DMS79 treated with DMSO at 0.1 percent for 48 hours (cell line): ENCODE data around the gene OR8J3.
"Not testable (repeated sequence)": the region's sequence is repeated elsewhere in the genome, so short reads cannot be mapped to it uniquely, and the experiment has no call there.

Experiments used
- DNase-seq: peaks from one replicate; lab custom pipeline; 2025; lab: John Stamatoyannopoulos, UW

The OR8J3 gene, protein sequence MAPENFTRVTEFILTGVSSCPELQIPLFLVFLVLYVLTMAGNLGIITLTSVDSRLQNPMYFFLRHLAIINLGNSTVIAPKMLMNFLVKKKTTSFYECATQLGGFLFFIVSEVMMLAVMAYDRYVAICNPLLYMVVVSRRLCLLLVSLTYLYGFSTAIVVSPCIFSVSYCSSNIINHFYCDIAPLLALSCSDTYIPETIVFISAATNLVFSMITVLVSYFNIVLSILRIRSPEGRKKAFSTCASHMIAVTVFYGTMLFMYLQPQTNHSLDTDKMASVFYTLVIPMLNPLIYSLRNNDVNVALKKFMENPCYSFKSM

DNA sequence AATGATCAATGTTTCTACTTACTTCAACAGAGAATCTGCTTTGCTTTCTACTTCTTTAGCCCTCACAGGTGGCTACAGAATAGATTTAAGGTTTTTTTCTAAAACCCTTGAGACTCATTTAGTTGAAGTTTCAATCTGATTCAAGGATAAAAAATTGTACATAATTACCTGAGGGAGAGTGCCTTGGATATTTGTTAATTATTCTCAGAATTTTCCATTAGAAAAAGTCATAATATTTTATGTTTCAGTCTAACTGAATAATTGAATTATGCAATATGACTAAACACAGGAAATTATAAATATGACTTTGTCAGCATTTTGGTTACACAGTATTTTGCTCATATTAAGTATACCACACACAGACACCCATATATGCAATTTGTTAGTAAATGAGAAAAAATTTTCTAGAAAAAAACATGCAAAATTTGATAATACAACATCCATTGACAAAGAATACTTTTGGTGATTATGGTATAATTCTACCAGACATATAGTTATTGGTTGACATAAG lies at the start of gene OR8J3:
TSS of gene OR8J3 (minus strand) at position 51 of the 511 bp plus-strand sequence. CDS start 2,483 bp downstream, outside the sequence.
- DNase-seq = no peak

DNA sequence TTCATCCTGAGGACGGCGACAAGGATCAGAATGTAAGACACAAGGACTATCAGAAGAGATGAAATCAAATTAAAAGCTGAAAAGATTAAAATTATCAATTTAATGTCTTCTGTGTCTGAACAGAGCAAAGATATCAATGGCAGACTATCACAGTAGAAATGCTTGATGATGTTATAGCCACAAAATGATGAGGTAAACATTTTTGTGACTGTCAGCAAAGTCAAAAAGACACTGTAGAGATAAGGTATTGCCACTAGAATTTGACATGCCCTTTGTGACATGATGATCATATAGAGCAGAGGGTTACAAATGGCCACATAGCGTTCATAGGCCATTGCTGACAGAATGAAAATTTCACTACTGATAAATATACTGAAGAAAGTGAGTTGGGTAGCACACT lies 48.6 kb upstream of the OR8J3 start:
- DNase-seq = no peak

DNA sequence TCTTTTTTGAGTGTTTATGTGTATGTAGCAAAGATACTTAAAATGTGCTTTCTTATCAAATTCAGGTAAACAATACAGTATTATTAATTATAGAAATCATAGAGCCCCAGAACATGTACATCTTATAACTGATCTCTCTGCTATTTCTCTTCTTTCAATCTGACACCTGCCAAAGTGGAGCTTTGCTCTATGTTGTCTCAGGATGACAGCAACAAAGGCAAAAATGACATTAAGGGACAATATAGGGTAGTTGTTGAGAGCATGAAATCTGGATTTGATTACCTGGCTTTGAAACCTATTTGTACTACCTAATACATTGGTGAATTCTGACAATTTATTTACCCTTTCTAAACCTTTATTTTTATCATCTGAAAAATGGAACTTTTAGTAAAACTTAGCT lies 43.5 kb upstream of the OR8J3 start:
- no peak for DNase-seq

DNA sequence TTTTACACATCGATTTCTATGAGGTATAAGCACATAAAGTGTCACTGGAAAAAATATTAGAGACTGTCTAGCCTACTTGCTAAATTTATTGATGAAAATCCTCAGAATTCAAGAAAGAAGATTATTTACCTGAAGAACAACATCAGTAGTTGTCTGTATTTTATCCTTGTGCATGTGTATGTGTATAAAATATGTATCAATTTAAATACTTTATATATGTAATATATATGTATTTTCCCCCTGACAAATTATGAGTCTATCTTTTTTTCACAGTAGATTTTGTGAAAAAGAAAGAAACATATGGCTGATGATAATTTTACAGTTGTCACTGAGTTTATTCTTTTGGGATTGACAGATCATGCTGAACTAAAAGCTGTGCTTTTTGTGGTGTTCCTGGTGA lies 36.3 kb upstream of the OR8J3 start, which contains the start of gene OR5J2:
TSS of gene OR5J2 (plus strand) at position 301 of the 400 bp plus-strand sequence. CDS start at position 301, 0 bp downstream.
- no peak for DNase-seq

DNA sequence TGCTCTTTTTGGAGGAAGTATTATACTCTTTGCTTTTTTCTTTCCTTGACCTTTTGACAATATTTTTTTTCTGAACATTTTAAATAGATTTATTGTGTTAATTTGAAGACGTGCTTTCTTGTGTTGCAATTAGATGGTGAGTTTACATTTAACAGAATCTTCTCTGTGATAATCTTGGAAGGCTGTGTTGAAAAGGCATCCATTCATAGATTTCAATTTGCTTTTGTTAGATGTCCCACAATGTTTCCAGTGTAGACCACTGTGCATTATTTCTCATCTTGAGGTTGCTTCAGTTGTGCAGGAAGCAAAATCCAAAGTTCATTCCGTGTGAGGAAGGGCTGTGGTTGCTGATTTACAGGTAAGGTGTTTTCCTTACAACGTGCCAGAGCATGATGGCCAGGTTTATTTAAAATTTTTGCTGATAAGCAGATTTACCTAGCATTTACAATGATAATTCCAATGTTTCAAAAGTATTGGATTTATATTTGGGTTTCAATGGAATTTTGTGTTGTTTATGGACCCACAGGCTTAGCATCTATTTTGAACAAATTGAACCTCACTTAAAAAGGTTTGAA lies 32.3 kb upstream of the OR8J3 start:
- DNase-seq = no peak

DNA sequence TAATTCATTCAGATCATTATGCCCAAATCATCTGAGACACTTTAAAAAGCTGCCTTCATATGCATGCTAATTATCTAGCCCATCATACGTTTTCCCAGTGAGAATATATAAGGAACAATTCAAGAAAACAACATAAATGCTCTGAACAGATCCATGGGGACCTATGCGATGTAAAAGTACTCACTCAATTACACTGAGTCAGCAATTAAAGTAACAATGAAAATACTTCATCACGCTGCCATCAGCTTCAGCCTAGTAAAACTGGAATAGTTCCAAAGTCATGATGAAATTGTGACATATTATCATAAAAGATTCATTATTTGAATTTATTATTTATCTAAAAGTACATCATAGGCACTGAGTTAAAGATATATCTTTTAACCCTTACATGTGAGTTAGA lies 23.8 kb upstream of the OR8J3 start:
- no peak for DNase-seq

DNA sequence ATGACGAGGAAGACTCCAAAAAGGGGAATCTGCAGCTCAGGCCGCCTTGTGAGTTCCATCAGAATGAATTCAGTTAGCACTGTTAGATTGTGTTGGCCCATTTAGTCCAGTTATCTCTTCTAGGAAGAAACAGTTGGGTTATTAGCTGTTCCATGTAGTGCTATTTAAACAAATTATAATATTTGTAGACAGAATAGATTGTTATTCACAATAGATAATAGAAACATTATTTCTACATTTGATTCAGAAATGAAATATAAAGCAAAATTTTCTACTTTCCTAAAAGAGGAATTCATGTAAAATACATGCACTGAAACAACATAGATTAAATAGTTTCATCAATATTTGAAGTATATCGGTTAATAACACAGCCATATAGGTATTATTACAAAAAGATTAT lies 20.2 kb upstream of the OR8J3 start, which contains the start of gene OR8K5:
TSS of gene OR8K5 (minus strand) at position 101 of the 400 bp plus-strand sequence. CDS start at position 101, 0 bp downstream.
- DNase-seq = no peak

DNA sequence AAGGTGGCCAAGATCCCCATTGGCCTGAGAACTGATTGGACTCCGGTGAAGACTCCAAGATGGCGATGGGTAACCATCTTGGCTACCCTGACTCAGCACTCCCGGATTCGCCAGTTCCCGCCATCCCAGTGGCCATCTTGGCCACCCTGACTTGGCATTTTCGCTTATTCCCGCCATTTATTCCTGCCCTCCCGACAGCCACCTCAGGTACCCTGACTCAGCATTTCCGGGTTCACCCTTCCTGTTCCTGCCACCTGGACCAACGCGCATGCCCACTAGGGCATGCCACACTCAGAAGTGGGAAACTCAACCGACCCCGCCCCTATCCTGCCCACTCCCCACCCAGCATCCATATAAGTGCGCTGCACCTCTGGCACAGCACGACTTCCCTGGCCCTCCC lies 12.3 kb upstream of the OR8J3 start:
- no peak for DNase-seq

DNA sequence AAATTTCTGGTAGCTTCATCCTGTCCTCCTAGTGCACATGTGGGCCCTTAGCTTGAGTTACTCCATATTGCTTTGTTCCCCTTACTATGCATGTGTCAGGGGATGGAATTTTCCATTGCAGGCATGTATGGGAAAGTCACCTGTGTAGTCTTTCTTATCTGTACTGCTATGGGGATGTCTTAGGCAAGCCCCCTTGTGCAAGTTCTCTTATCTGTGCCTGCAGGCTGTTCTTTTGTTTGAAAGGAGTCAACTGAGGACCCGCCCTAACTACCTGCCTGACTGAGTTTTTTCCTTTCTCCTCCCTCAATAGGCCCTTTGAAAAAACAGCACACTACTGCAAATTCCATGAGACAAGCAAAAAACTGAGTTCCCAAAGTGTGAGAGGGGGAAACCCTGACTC lies 11.4 kb upstream of the OR8J3 start:
- DNase-seq = no peak

DNA sequence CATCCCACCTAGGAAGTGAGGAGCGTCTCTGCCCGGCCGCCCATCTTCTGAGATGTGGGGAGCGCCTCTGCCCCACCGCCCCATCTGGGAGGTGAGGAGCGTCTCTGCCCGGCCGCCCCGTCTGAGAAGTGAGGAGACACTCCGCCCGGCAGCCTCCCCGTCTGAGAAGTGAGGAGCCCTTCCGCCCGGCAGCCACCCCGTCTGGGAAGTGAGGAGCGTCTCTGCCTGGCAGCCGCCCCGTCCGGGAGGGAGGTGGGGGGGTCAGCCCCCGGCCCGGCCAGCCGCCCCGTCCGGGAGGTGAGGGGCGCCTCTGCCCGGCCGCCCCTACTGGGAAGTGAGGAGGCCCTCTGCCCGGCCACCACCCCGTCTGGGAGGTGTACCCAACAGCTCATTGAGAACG lies 3.7 kb upstream of the OR8J3 start:
- DNase-seq = not testable (repeated sequence)

DNA sequence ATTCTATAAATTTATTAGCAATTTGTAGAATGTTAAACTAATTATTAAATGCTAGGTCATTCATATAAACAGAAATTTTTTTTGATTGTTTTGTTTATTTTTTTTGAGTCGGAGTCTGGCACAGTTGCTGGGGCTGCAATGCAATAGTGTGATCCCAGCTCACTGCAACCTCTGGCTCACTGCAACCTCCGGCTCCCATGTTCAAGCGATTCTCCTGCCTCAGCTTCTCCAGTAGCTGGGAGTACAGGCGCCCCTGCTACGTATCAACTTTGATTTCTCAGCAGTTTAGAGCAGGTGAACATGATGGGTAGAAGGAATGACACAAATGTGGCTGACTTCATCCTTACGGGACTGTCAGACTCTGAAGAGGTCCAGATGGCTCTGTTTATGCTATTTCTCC lies 17.9 kb downstream of the OR8J3 start, which contains the start of gene OR8H3:
TSS of gene OR8H3 (plus strand) at position 301 of the 400 bp plus-strand sequence. CDS start at position 301, 0 bp downstream.
- DNase-seq = no peak

DNA sequence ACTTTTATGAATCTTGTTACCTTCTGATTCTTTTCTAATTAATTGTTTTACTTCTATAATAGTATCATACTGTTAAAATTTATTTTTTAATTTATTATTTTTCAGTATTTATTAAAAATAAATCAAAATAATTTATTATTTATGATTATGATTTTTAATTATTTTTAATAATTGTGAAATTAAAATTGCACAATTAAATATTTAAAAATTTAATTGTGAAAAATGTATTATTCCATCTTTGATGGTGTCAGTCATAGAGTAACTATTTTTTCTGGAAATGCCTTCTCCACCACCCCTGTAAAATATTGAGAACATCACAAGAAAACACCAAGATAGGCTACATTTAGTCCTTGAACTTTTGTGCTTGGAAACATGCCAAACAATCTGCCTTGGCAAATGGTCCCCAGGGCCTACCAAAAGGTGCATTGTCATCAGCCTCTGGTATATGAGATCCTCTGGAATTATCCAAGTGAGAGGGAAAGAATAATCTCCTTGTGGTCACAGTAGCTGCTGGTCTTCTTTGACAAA lies 36.7 kb downstream of the OR8J3 start, which contains the start of gene OR8H2:
TSS of gene OR8H2 (plus strand) at position 478 of the 528 bp plus-strand sequence. CDS start 1,356 bp downstream, outside the sequence.
- DNase-seq = no peak

DNA sequence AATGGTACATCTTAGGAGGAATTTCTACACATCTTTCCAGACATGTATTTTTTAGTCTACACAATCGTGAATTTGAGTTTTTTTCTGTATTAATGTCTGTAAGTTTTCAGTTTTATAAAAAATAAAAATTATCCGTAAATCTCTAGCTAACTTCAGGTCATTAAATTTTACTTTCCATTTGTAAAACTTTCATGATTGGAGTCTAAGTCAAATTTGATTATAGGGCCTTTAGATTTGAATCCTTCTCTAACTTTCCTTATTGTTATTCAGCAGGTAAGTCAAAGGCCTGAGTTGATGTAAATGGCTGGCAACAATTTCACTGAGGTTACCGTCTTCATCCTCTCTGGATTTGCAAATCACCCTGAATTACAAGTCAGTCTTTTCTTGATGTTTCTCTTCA lies 47.0 kb downstream of the OR8J3 start, which contains the start of gene OR8I2:
TSS of gene OR8I2 (plus strand) at position 301 of the 400 bp plus-strand sequence. CDS start at position 301, 0 bp downstream.
- no peak for DNase-seq

DNA sequence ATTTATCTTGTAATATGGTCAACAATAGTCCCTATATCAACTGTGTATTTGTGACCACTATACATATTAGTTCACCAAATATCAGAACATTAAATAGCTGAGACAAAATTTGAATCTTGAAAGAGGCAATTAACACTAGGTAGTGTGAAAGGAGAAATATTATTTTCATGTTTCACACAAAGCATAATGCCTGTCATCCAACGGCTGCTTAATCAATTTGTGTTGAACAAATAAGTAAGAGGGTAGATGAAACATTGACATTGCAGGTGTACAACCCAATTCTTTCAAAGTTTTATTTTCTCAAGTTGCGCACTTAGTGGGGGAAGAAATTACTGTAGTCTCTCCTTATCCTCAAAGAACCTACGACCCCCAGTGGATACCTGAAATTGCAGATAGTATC lies 50.3 kb downstream of the OR8J3 start:
- DNase-seq = no peak
